Subcutaneous preadipocyte (primary cell): ENCODE measurements around the gene FAM229A. TPM values are rescaled to one million over a fixed set of nuclear protein-coding genes. Genes with fewer than 3 reads are reported as not detected.

Experiments used
- total RNA-seq: library from RNA; depleted of rRNA; stranded (reverse); fragments of >200 nt; gene quantifications from 2 replicates; pipeline ENCODE4 v1.2.3, GENCODE V29; 2012

Gene FAM229A
- total RNA-seq = 1.4 and 1.8 TPM in 2 replicates

GRCh38 chr1:32362474-32363313, at the start of gene FAM229A, which contains the start of gene TSSK3:
TSS of gene FAM229A (minus strand) at chr1:32362485. CDS start at chr1:32362091, 394 bp downstream.
TSS of gene TSSK3 (plus strand) at chr1:32362539. CDS start at chr1:32362702, 163 bp downstream.

GRCh38 chr1:32394141-32394889, 32.0 kb upstream of the FAM229A start, which contains the start of gene BSDC1:
TSS of gene BSDC1 (minus strand) at chr1:32394441. CDS start at chr1:32394414, 27 bp downstream.

GRCh38 chr1:32335790-32336590, 26.3 kb downstream of the FAM229A start, which contains the start of gene MARCKSL1:
TSS of gene MARCKSL1 (minus strand) at chr1:32336233. CDS start at chr1:32336033, 200 bp downstream.

Other genes with a start within 250 kb of the FAM229A start
- 75.7 and 82.9 TPM in 2 replicates for gene TXLNA, start 182.8 kb downstream of the FAM229A start, total RNA-seq
- 7.3 and 8.4 TPM in 2 replicates for gene CCDC28B, start 161.9 kb downstream of the FAM229A start, total RNA-seq
- gene IQCC, start 156.8 kb downstream of the FAM229A start, total RNA-seq = 1.1 and 2.0 TPM in 2 replicates
- gene DCDC2B, start 153.4 kb downstream of the FAM229A start, total RNA-seq = not detected in 2 replicates
- gene TMEM234, start 140.1 kb downstream of the FAM229A start, total RNA-seq = 16.5 and 17.2 TPM in 2 replicates
- gene EIF3I, start 140.1 kb downstream of the FAM229A start, total RNA-seq = 290 and 329 TPM in 2 replicates
- 0.39 and 1.1 TPM in 2 replicates for gene FAM167B, start 115.3 kb downstream of the FAM229A start, total RNA-seq
- gene LCK, start 111.2 kb downstream of the FAM229A start, total RNA-seq = not detected in 2 replicates
- 32.3 and 44.0 TPM in 2 replicates for gene HDAC1, start 70.4 kb downstream of the FAM229A start, total RNA-seq
- gene MARCKSL1, start 26.3 kb downstream of the FAM229A start, total RNA-seq = 1.6 and 2.6 TPM in 2 replicates
- gene TSSK3, start 54 bp upstream of the FAM229A start, total RNA-seq = 1.1 and 1.2 TPM in 2 replicates
- gene BSDC1, start 32.0 kb upstream of the FAM229A start, total RNA-seq = 38.3 and 38.9 TPM in 2 replicates
- gene ZBTB8B, start 102.6 kb upstream of the FAM229A start, total RNA-seq = under 0.01 TPM in 1 of 2 replicates, not detected in the other
- 4.3 and 4.8 TPM in 2 replicates for gene ZBTB8A, start 176.9 kb upstream of the FAM229A start, total RNA-seq